Measurements from ENCODE around the gene MGAT4C.

DNA sequence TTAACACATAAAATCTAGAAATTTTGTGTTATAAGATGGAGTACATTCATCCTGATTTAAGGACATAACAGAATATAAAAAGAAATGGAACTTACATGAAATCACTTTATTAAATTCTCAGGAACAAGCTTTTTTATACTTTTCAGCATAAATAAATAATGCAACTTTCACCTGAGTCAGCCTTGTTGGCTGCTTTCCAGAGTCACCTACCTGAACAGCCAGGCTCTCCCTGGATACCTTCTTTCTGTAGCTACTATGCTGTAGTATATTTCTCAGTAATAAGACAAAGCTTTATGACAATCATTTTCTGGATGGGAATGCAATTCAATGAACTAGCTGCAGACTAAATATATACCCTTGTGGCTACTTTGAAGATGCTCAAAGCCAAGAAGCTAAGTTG lies 270.2 kb downstream of the MGAT4C start:
- TF ChIP-seq GATA3 (IDR thresholded peaks at IDR 0.05; ENCODE audit: borderline replicate concordance) (no peak), E2F6 (IDR thresholded peaks at IDR 0.05; ENCODE audit: borderline replicate concordance, low read depth) (no peak), EHMT2 (IDR thresholded peaks at IDR 0.05; ENCODE audit: low read depth) (no peak), EP300 (IDR thresholded peaks at IDR 0.05) (no peak), HOXA7 (CRISPR knock-in tag; IDR thresholded peaks at IDR 0.05) (no peak), POLR2A (IDR thresholded peaks at IDR 0.05; ENCODE audit: low read length) (no peak), RFX5 (IDR thresholded peaks at IDR 0.05) (no peak), SMC3 (IDR thresholded peaks at IDR 0.05) (no peak), ZSCAN20 (CRISPR knock-in tag; IDR thresholded peaks at IDR 0.05) (no peak), RNF2 (IDR thresholded peaks at IDR 0.05; ENCODE audit: borderline replicate concordance, low read depth) (no peak)
- TF ChIP-seq, protein P1, sequence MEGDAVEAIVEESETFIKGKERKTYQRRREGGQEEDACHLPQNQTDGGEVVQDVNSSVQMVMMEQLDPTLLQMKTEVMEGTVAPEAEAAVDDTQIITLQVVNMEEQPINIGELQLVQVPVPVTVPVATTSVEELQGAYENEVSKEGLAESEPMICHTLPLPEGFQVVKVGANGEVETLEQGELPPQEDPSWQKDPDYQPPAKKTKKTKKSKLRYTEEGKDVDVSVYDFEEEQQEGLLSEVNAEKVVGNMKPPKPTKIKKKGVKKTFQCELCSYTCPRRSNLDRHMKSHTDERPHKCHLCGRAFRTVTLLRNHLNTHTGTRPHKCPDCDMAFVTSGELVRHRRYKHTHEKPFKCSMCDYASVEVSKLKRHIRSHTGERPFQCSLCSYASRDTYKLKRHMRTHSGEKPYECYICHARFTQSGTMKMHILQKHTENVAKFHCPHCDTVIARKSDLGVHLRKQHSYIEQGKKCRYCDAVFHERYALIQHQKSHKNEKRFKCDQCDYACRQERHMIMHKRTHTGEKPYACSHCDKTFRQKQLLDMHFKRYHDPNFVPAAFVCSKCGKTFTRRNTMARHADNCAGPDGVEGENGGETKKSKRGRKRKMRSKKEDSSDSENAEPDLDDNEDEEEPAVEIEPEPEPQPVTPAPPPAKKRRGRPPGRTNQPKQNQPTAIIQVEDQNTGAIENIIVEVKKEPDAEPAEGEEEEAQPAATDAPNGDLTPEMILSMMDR (IDR thresholded peaks at IDR 0.05): no peak
- TF ChIP-seq, protein P2, sequence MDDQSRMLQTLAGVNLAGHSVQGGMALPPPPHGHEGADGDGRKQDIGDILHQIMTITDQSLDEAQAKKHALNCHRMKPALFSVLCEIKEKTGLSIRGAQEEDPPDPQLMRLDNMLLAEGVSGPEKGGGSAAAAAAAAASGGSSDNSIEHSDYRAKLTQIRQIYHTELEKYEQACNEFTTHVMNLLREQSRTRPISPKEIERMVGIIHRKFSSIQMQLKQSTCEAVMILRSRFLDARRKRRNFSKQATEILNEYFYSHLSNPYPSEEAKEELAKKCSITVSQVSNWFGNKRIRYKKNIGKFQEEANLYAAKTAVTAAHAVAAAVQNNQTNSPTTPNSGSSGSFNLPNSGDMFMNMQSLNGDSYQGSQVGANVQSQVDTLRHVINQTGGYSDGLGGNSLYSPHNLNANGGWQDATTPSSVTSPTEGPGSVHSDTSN (IDR thresholded peaks at IDR 0.05): no peak
- TF ChIP-seq, protein P3, sequence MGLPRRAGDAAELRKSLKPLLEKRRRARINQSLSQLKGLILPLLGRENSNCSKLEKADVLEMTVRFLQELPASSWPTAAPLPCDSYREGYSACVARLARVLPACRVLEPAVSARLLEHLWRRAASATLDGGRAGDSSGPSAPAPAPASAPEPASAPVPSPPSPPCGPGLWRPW (IDR thresholded peaks at IDR 0.05): no peak
